ENCODE results near the gene ATP1A4. TPM values are rescaled to one million over a fixed set of nuclear protein-coding genes. Genes with fewer than 3 reads are reported as not detected.

ATP1A4 gene
- total and polyA plus RNA-seq, 10 of the 15 experiments (the other 5 are each of a cell fraction or from before 2014, with no cell fraction given): 0.31 to 1.0 (median 0.54) TPM

DNA sequence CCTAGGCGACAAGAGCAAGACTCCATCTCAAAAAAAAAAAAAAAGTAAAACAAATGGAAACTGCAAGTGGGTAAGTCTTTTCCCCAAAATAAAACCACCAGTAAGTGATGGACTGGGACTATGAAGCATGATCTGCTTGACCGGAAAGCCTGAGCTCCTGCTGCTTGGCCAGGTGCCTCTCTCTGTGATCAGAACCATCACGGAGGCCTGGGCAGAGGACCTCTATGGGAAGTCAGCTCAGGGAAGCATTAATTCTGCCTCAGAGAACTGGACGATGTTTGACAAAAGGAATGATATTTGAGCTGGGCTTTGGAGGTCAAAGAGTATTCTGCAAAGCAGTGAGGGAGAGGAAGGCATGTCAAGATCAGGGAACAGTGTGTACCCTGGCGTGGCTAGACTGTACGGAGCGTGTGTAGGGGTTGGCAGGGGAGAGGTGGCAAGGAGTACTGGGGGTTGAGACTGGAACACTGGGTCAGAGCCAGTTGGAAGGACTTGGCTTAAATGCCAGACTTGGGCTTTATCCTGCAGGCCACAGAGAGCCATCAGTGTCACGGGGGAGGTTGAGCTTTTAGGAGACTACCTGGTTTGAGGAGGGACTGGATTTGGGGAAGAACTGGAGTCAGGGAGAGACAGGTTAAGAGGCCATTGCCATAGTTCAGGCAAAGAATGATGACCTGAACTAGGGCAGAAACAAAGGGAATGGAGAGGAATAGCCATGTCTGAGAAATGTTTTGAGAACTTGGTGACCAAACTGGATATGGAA lies 19.4 kb upstream of the ATP1A4 start:
- ChIA-PET SMC1A (ENCODE audit: uncharacterized antibody, unreplicated experiment) (interaction anchor here (1.1 kb wide), 1 partner anchor 125 kb away, joined by 3 read pairs; no protein-coding TSS in a partner anchor), POLR2A (interaction anchor here (0.7 kb wide), 1 partner anchor 261 kb away, joined by 3 read pairs; no protein-coding TSS in a partner anchor)
- WGBS (ENCODE audit: insufficient coverage, insufficient replicate concordance, low lambda C conversion rate, missing lambda C conversion rate): 21% methylated on average over 7 of the region's 8 CpGs
- TF ChIP-seq, protein P1, sequence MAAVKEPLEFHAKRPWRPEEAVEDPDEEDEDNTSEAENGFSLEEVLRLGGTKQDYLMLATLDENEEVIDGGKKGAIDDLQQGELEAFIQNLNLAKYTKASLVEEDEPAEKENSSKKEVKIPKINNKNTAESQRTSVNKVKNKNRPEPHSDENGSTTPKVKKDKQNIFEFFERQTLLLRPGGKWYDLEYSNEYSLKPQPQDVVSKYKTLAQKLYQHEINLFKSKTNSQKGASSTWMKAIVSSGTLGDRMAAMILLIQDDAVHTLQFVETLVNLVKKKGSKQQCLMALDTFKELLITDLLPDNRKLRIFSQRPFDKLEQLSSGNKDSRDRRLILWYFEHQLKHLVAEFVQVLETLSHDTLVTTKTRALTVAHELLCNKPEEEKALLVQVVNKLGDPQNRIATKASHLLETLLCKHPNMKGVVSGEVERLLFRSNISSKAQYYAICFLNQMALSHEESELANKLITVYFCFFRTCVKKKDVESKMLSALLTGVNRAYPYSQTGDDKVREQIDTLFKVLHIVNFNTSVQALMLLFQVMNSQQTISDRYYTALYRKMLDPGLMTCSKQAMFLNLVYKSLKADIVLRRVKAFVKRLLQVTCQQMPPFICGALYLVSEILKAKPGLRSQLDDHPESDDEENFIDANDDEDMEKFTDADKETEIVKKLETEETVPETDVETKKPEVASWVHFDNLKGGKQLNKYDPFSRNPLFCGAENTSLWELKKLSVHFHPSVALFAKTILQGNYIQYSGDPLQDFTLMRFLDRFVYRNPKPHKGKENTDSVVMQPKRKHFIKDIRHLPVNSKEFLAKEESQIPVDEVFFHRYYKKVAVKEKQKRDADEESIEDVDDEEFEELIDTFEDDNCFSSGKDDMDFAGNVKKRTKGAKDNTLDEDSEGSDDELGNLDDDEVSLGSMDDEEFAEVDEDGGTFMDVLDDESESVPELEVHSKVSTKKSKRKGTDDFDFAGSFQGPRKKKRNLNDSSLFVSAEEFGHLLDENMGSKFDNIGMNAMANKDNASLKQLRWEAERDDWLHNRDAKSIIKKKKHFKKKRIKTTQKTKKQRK (IDR thresholded peaks at IDR 0.05; ENCODE audit: low read depth, low read length): no peak
- no peak for TF ChIP-seq CHD1 (IDR thresholded peaks at IDR 0.05; ENCODE audit: low read depth, low read length)
- TF ChIP-seq, protein P2, sequence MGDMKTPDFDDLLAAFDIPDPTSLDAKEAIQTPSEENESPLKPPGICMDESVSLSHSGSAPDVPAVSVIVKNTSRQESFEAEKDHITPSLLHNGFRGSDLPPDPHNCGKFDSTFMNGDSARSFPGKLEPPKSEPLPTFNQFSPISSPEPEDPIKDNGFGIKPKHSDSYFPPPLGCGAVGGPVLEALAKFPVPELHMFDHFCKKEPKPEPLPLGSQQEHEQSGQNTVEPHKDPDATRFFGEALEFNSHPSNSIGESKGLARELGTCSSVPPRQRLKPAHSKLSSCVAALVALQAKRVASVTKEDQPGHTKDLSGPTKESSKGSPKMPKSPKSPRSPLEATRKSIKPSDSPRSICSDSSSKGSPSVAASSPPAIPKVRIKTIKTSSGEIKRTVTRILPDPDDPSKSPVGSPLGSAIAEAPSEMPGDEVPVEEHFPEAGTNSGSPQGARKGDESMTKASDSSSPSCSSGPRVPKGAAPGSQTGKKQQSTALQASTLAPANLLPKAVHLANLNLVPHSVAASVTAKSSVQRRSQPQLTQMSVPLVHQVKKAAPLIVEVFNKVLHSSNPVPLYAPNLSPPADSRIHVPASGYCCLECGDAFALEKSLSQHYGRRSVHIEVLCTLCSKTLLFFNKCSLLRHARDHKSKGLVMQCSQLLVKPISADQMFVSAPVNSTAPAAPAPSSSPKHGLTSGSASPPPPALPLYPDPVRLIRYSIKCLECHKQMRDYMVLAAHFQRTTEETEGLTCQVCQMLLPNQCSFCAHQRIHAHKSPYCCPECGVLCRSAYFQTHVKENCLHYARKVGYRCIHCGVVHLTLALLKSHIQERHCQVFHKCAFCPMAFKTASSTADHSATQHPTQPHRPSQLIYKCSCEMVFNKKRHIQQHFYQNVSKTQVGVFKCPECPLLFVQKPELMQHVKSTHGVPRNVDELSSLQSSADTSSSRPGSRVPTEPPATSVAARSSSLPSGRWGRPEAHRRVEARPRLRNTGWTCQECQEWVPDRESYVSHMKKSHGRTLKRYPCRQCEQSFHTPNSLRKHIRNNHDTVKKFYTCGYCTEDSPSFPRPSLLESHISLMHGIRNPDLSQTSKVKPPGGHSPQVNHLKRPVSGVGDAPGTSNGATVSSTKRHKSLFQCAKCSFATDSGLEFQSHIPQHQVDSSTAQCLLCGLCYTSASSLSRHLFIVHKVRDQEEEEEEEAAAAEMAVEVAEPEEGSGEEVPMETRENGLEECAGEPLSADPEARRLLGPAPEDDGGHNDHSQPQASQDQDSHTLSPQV (IDR thresholded peaks at IDR 0.05): no peak
- TF ChIP-seq SUPT20H (IDR thresholded peaks at IDR 0.05; ENCODE audit: borderline replicate concordance, control insufficient read depth, low read depth, low read length): no peak
- TF ChIP-seq, protein P3, sequence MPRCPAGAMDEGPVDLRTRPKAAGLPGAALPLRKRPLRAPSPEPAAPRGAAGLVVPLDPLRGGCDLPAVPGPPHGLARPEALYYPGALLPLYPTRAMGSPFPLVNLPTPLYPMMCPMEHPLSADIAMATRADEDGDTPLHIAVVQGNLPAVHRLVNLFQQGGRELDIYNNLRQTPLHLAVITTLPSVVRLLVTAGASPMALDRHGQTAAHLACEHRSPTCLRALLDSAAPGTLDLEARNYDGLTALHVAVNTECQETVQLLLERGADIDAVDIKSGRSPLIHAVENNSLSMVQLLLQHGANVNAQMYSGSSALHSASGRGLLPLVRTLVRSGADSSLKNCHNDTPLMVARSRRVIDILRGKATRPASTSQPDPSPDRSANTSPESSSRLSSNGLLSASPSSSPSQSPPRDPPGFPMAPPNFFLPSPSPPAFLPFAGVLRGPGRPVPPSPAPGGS (IDR thresholded peaks at IDR 0.05; ENCODE audit: borderline replicate concordance, insufficient read depth, low read depth, low read length, poor library complexity, severe bottlenecking): no peak
- no peak for TF ChIP-seq TAF1 (IDR thresholded peaks at IDR 0.05; ENCODE audit: borderline replicate concordance, low read depth, low read length)
- no peak for TF ChIP-seq GABPA (IDR thresholded peaks at IDR 0.05; ENCODE audit: low read depth)
- TF ChIP-seq JUNB (IDR thresholded peaks at IDR 0.05): no peak
- TF ChIP-seq FOXM1 (IDR thresholded peaks at IDR 0.05; ENCODE audit: low read depth, low read length): no peak
- TF ChIP-seq, protein P4, sequence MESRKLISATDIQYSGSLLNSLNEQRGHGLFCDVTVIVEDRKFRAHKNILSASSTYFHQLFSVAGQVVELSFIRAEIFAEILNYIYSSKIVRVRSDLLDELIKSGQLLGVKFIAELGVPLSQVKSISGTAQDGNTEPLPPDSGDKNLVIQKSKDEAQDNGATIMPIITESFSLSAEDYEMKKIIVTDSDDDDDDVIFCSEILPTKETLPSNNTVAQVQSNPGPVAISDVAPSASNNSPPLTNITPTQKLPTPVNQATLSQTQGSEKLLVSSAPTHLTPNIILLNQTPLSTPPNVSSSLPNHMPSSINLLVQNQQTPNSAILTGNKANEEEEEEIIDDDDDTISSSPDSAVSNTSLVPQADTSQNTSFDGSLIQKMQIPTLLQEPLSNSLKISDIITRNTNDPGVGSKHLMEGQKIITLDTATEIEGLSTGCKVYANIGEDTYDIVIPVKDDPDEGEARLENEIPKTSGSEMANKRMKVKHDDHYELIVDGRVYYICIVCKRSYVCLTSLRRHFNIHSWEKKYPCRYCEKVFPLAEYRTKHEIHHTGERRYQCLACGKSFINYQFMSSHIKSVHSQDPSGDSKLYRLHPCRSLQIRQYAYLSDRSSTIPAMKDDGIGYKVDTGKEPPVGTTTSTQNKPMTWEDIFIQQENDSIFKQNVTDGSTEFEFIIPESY (IDR thresholded peaks at IDR 0.05): no peak
- no peak for TF ChIP-seq KDM1A (IDR thresholded peaks at IDR 0.05; ENCODE audit: borderline replicate concordance)
- TF ChIP-seq FOXK2 (IDR thresholded peaks at IDR 0.05): no peak

More for the DNA sequence above, 19.4 kb upstream of the ATP1A4 start:
- ChIA-PET RAD21 (ENCODE audit: unreplicated experiment) (no interaction called here), CTCF (no interaction called here)
- Histone ChIP-seq H3K4me2 (ENCODE audit: control insufficient read depth, insufficient read depth) (no peak overlapping the region), H3K36me3 (ENCODE audit: control insufficient read depth in 2 of 2, insufficient read depth in 2 of 2, low read length in 1 of 2) (no peaks in the 10 kb centered on the region), H3K4me3 (no peak overlapping the region), H3K4me1 (ENCODE audit: control insufficient read depth, insufficient read depth, low read length) (no peaks in the 10 kb centered on the region), H3K9ac (ENCODE audit: control insufficient read depth, insufficient read depth, low read length) (no peak overlapping the region), H4K20me1 (ENCODE audit: control insufficient read depth, insufficient read depth) (no peaks in the 10 kb centered on the region), H3K27ac (ENCODE audit: control insufficient read depth, insufficient read depth) (no peak overlapping the region), H3K27me3 (replicated peaks in 1 of 2; ENCODE audit: control insufficient read depth in 2 of 2, insufficient read depth in 2 of 2, low read length in 1 of 2) (peaks cover 2 to 3% of the 10 kb centered on the region in 2 experiments; a peak in 2 of 4 replicates), H2AFZ (ENCODE audit: control insufficient read depth, low read depth, low read length) (no peak overlapping the region), H3K9me3 (replicated peaks; ENCODE audit: control insufficient read depth, insufficient read depth, low read length) (no peaks in the 10 kb centered on the region), H3K79me2 (ENCODE audit: control insufficient read depth, insufficient read depth, low read length) (no peaks in the 10 kb centered on the region)
- BruUV-seq (replicated peaks): no TSS peak
- no peak for ATAC-seq
- in situ Hi-C loops (cut with MboI) (no loop called here), intact Hi-C loops (cut with micrococcal nuclease; ENCODE audit: unreplicated experiment) (no loop called here)
- DNase-seq (ENCODE audit: low read depth, low spot score): no peak
- no peak for FAIRE-seq
